ENCODE data around the gene SQSTM1. TPM values are rescaled to one million over a fixed set of nuclear protein-coding genes. Genes with fewer than 3 reads are reported as not detected.

SQSTM1 gene
- total and polyA plus RNA-seq, 9 of the 15 experiments (the other 6 are each of a cell fraction or from before 2014, with no cell fraction given) = 5.6 to 148 (median 64.0) TPM

- TF ChIP-seq RBBP5 (IDR thresholded peaks at IDR 0.05; ENCODE audit: borderline replicate concordance, insufficient read depth, low read length, poor library complexity, severe bottlenecking) (peak; percentile 20), NEUROD1 (IDR thresholded peaks at IDR 0.05; ENCODE audit: borderline replicate concordance, low read depth, low read length, partially characterized antibody) (no peak), MED1 (CRISPR knock-in tag; IDR thresholded peaks at IDR 0.05; ENCODE audit: borderline replicate concordance) (no peak)
- TF ChIP-seq, protein P1, sequence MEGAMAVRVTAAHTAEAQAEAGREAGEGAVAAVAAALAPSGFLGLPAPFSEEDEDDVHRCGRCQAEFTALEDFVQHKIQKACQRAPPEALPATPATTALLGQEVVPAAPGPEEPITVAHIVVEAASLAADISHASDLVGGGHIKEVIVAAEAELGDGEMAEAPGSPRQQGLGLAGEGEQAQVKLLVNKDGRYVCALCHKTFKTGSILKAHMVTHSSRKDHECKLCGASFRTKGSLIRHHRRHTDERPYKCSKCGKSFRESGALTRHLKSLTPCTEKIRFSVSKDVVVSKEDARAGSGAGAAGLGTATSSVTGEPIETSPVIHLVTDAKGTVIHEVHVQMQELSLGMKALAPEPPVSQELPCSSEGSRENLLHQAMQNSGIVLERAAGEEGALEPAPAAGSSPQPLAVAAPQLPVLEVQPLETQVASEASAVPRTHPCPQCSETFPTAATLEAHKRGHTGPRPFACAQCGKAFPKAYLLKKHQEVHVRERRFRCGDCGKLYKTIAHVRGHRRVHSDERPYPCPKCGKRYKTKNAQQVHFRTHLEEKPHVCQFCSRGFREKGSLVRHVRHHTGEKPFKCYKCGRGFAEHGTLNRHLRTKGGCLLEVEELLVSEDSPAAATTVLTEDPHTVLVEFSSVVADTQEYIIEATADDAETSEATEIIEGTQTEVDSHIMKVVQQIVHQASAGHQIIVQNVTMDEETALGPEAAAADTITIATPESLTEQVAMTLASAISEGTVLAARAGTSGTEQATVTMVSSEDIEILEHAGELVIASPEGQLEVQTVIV (CRISPR knock-in tag; IDR thresholded peaks at IDR 0.05; ENCODE audit: borderline replicate concordance) = no peak
- TF ChIP-seq, protein P2, sequence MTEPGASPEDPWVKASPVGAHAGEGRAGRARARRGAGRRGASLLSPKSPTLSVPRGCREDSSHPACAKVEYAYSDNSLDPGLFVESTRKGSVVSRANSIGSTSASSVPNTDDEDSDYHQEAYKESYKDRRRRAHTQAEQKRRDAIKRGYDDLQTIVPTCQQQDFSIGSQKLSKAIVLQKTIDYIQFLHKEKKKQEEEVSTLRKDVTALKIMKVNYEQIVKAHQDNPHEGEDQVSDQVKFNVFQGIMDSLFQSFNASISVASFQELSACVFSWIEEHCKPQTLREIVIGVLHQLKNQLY (CRISPR knock-in tag; conservative IDR thresholded peaks at IDR 0.05) = no peak
These were observed 2.6 kb upstream of the SQSTM1 start (continued) for GRCh38 chr5:179817890-179818745.

Data from K562 (cell line).